ENCODE data around the gene ELMO1. TPM values are rescaled to one million over a fixed set of nuclear protein-coding genes. Genes with fewer than 3 reads are reported as not detected.

Gene ELMO1
- total RNA-seq, 1 experiment from 2014 or later, result 1.1 TPM

- TF ChIP-seq YY1 (IDR thresholded peaks at IDR 0.05; ENCODE audit: extremely low read depth, insufficient replicate concordance, low read depth, low read length) (no peak), EGR1 (IDR thresholded peaks at IDR 0.05; ENCODE audit: low read depth) (no peak), POLR2AphosphoS5 (IDR thresholded peaks at IDR 0.05; ENCODE audit: low read depth, low read length) (no peak)
These were observed 237.4 kb downstream of the ELMO1 start (continued) for GRCh38 chr7:37211097-37211880.

- Histone ChIP-seq H3K9ac (ENCODE audit: low read length) (no peak overlapping the region), H3K4me1 (ENCODE audit: control insufficient read depth in 1 of 2, insufficient read depth in 2 of 2, low read length in 2 of 2) (no peaks in the 10 kb centered on the region), H3K27ac (ENCODE audit: low read depth, low read length) (no peak overlapping the region), H3K27me3 (ENCODE audit: insufficient read depth, low read length) (peaks cover 11% of the 10 kb centered on the region; the same call in 1 of the 2 replicates), H3K36me3 (ENCODE audit: control insufficient read depth in 1 of 2, insufficient read depth in 2 of 2, low read length in 2 of 2) (no peaks in the 10 kb centered on the region), H3K79me2 (ENCODE audit: insufficient read depth, low read length) (no peaks in the 10 kb centered on the region), H2AFZ (ENCODE audit: low read depth, low read length, poor library complexity, severe bottlenecking) (no peak overlapping the region), H3K9me2 (ENCODE audit: insufficient read depth) (no peaks in the 10 kb centered on the region), H3K4me2 (ENCODE audit: low read length) (no peak overlapping the region), H3K4me3 (replicated peaks in 1 of 2; ENCODE audit: low read depth in 1 of 2, low read length in 2 of 2) (no peak overlapping the region), H4K20me1 (ENCODE audit: insufficient read depth) (no peaks in the 10 kb centered on the region), H3K9me3 (ENCODE audit: control insufficient read depth in 1 of 2, insufficient read depth in 1 of 2, low read depth in 1 of 2, low read length in 2 of 2) (no peaks in the 10 kb centered on the region)
- BruUV-seq (replicated peaks), result no TSS peak
- DNase-seq (ENCODE audit: low read depth, low spot score), result no peak
- no peak for ATAC-seq
- TF ChIP-seq ZNF274 (IDR thresholded peaks at IDR 0.05; ENCODE audit: low read depth, low read length), result no peak
- TF ChIP-seq TCF7L2 (IDR thresholded peaks at IDR 0.05; ENCODE audit: borderline replicate concordance, extremely low read depth, insufficient read depth, insufficient read length), result no peak
- TF ChIP-seq ZFX (IDR thresholded peaks at IDR 0.05), result no peak
- TF ChIP-seq CTCF (IDR thresholded peaks at IDR 0.05 in 2 of 3, conservative IDR thresholded peaks at IDR 0.05 in 1 of 3; ENCODE audit: borderline replicate concordance in 1 of 3, insufficient read depth in 1 of 3, low read depth in 2 of 3, low read length in 2 of 3), result no peak
- no peak for TF ChIP-seq SIN3A (IDR thresholded peaks at IDR 0.05; ENCODE audit: low read depth)
- TF ChIP-seq, protein P1, sequence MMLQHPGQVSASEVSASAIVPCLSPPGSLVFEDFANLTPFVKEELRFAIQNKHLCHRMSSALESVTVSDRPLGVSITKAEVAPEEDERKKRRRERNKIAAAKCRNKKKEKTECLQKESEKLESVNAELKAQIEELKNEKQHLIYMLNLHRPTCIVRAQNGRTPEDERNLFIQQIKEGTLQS (IDR thresholded peaks at IDR 0.05), result no peak
- no peak for TF ChIP-seq ELF1 (IDR thresholded peaks at IDR 0.05; ENCODE audit: borderline replicate concordance, low read depth)
- TF ChIP-seq CEBPB (IDR thresholded peaks at IDR 0.05; ENCODE audit: low read depth), result no peak
- no peak for TF ChIP-seq SP1 (IDR thresholded peaks at IDR 0.05; ENCODE audit: low read depth)
- no peak for TF ChIP-seq REST (IDR thresholded peaks at IDR 0.05; ENCODE audit: low read depth)
- TF ChIP-seq, protein P2, sequence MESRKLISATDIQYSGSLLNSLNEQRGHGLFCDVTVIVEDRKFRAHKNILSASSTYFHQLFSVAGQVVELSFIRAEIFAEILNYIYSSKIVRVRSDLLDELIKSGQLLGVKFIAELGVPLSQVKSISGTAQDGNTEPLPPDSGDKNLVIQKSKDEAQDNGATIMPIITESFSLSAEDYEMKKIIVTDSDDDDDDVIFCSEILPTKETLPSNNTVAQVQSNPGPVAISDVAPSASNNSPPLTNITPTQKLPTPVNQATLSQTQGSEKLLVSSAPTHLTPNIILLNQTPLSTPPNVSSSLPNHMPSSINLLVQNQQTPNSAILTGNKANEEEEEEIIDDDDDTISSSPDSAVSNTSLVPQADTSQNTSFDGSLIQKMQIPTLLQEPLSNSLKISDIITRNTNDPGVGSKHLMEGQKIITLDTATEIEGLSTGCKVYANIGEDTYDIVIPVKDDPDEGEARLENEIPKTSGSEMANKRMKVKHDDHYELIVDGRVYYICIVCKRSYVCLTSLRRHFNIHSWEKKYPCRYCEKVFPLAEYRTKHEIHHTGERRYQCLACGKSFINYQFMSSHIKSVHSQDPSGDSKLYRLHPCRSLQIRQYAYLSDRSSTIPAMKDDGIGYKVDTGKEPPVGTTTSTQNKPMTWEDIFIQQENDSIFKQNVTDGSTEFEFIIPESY (IDR thresholded peaks at IDR 0.05; ENCODE audit: extremely low read depth, insufficient replicate concordance, low read length), result no peak
- TF ChIP-seq RAD21 (IDR thresholded peaks at IDR 0.05; ENCODE audit: low read depth), result no peak
- TF ChIP-seq SRF (IDR thresholded peaks at IDR 0.05; ENCODE audit: low read depth), result no peak
- TF ChIP-seq JUND (IDR thresholded peaks at IDR 0.05), result no peak
- no peak for TF ChIP-seq EGR1 (IDR thresholded peaks at IDR 0.05; ENCODE audit: low read depth)
- CTCF ChIA-PET, result interaction anchor here (0.5 to 2.2 kb wide), 5 partner anchors 11 to 1159 kb away, joined by 3 to 6 read pairs (median 4); no protein-coding TSS in a partner anchor
- RAD21 ChIA-PET (ENCODE audit: low non-redundant PET in 1 of 2, low total read pairs in 2 of 2, uncharacterized antibody in 2 of 2, unreplicated experiment in 2 of 2), result no interaction called here
- intact Hi-C loops (cut with micrococcal nuclease), result loop anchor here (5.0 kb wide), 1 partner anchor 623 kb away; no protein-coding TSS in a partner anchor
- POLR2A ChIA-PET, result no interaction called here
These were observed 239.5 kb downstream of the ELMO1 start for GRCh38 chr7:37209195-37209594.
